HG03064 (cell line): ENCODE measurements around the gene OR2AE1.

Experiments used
- ATAC-seq: cut with Tn5 transposase; IDR thresholded peaks from one replicate; pipeline ENCODE4 v1.9.1; 2021; ENCODE audit warnings: low read depth; ENCODE audit not compliant: unreplicated experiment

OR2AE1 gene

DNA sequence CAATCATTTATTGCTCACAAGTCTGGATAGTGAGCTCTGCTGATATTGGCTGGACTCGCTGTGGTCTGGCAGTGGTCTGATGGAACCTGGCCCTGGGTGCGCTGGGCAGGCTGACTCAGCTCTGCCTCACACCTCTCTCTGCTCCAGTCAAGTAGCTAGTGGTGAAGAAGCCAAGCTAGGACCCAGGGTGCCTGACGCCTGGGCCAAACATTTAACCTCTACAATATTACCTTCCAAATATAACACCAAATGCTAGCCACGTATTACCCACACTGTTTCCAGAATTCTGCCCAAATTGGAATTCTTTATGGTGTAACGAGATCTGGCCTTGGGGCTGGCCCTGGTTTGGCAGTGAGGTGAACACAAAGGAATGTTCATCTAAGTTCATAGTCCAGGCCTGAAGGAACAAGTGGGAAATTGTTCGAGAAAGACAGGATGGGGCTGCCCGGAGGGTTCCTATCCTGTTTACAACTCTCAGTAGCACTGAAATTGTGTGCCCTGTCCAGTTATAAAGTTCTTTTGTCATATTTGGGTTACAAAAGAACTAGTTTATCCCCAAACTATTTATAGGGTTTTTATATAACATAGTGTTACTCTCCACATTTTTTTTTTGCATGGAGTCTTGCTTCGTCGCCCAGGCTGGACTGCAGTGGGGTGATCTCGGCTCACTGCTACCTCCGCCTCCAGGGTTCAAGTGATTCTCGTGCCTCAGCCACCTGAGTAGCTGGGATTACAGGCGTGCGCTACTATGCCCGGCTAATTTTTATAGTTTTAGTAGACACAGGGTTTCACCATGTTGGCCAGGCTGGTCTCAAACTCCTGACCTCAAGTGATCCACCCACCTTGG, 16.3 kb downstream of the OR2AE1 start:
- no peak for ATAC-seq

DNA sequence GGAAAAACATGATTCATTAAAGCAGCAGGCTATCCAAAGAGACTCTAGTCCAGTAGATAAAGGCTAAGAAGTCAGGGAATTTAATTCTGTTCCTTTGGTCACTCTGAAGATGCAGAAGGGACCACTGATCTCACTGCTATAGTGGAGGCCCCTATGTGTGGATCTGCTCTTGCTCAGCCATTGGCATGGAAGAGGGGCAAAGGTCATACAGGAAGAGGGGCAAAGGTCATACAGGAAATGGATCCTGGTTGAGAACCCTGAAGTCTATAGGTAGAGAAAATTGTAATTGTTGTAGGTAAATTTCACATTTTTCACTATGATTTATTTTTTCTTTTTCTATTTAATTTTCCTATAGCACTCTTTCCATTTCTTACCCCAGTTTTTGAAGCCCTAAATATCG, 21.6 kb downstream of the OR2AE1 start:
- ATAC-seq: no peak

DNA sequence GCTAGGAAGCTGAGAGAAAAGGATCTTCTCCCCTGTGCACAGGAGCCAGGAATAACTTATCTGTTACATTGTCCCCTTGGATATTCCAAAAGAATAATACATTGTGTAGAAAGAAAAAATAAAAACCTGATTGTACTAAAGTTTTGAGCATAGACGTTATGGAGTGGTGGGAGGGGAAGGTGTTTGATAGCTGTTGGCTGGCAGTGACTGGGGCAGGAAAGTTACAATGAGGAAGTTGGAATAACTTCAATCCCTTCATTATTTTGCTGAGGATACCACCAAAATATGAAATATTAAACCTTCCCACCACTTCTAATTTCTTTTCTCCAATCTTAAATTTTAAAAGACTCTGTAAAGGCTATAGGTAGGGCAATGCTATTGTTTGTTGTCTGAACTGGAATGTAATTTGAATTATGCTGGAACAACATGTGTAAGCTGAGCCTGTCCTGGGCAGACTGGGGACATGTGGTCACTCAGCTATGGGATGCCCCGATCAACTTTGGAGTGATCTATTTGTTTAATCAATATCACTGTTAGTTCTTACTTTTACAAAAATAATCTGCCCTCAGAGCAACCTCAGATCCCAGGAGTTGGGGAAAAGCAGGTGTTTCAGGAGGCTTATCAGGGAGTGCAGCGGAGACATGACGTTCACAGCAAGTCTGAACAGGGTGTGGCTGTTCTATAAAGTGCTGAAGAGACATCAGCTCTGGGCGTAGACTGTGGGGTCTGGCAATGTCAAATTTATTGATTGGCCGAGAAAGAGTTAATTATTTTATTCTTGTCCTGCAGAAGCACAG, 28.2 kb downstream of the OR2AE1 start:
- no peak for ATAC-seq

DNA sequence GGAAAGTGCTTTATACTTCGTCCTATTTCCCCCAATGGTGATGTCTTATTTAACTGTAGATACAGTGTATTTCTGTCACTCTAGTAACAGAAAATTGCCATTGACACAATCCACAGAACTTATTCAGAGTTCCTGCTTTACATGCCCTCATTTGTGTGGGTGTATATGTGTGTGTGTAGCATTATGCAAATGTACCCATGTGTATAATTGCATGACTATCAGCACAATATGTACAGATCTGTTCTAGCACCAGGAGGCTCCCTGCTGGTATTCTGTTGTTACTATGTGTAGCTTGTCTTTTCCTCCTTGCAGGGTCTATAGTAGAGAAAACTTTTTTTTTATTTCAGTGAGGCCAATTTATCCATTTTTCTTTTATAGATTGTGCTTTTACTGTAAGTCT, 32.5 kb downstream of the OR2AE1 start:
- ATAC-seq: no peak

DNA sequence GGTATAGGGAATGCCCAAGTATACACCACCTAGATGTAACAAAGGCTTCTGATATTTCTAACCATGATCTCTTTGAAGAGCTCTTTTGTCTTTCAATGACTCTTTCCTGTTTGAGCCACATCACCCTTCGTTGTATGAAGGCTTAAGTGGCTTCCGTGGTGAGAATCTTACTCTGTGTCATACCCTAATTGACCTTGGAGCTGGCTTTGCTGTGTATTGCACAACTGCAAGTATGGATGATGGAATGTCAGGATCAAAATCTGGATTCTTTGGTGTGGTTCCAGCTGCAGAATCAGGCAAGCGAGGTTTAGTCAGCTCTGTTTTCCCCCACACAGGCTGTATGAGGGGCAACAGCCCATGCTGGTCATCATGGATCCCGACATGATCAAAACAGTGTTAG, 33.0 kb downstream of the OR2AE1 start:
- no peak for ATAC-seq

DNA sequence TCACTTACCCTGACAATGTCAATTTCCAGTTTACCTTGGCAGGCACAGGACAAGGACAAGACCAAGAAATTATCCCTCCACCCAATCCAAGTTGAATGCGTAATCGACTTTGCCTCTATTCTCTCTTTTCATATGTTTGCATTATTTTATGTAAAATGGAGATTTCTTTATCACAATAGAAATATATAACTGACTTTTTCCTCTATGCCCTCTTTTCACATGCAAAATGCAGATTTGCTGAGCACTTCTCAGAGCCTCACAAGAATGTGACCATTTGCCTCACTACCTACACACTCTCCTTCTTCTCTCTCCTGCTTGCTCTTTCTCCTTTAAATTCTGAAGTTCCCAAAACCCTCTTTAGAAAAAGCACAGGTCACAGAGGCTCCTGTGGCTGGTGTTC, 33.9 kb downstream of the OR2AE1 start:
- no peak for ATAC-seq

- ATAC-seq: no peak
These were observed 36.5 kb downstream of the OR2AE1 start for GRCh38 chr7:99840136-99840869.

GRCh38 chr7:99839287-99840021, 37.4 kb downstream of the OR2AE1 start:
- ATAC-seq: no peak

- ATAC-seq: no peak
These were observed 39.0 kb downstream of the OR2AE1 start for GRCh38 chr7:99837649-99838361.

- ATAC-seq: no peak
These were observed 41.6 kb downstream of the OR2AE1 start for GRCh38 chr7:99835189-99835588.

GRCh38 chr7:99834382-99834781, 42.5 kb downstream of the OR2AE1 start:
- no peak for ATAC-seq

DNA sequence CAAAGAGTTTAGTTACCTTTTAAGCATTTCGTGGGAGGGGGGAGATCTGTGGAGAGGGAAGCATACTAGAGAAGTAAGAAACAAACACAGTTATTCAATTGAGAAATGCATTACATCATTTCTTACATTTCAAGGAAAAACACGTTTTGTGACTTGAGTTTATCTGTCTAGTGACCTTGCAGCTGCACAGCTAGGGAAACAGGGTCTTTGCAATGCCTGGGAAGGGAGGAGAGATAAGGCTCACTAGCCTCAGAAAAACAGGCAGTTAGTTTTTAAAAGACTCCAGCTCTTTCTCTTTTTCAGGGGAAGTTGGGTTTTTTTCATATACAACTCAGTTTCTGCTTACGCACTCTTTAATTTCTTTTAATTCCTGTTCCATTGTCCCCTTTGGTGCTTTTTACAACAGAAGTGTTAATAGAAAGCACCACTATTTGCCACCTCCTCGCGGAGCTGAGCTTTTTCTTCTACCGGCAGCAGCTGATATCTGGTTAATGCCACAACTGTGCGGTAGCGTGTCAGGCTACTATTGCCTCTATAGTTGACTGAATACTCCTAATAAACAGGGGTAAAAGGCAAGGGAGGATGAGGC, 43.5 kb downstream of the OR2AE1 start:
- no peak for ATAC-seq

GRCh38 chr7:99831595-99831994, 45.2 kb downstream of the OR2AE1 start:
- no peak for ATAC-seq

DNA sequence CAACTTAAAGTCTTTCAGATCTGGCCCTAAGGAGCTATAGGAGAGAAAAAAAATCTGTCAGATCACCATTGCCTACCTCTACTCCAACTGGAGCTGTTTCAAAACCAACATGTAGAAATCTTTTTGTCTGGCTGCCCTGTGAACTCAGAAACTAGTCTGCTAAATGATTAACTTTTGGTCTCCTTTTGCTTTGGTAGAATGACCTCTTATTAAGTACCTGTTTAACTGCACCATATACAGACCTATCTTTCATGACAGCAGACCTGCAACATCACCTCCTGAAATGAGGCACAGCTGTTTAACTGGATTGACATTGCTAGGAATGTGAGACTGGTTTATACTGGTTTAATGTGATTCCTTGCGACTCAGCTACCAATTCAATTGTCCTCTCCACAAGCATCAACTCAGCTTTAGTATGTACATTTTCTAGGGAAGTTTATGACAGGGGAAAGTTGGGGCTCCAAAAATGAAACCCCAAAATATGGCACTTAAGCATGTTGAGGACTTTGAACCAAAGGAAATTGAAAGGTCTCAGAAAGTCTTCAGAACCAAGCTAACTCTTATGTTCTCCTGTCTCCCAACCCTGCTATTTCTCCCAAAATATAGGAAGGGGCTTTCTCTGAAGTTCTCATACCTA, 47.2 kb downstream of the OR2AE1 start:
- ATAC-seq: no peak

- no peak for ATAC-seq
These were observed 48.0 kb downstream of the OR2AE1 start for GRCh38 chr7:99828811-99829210.

DNA sequence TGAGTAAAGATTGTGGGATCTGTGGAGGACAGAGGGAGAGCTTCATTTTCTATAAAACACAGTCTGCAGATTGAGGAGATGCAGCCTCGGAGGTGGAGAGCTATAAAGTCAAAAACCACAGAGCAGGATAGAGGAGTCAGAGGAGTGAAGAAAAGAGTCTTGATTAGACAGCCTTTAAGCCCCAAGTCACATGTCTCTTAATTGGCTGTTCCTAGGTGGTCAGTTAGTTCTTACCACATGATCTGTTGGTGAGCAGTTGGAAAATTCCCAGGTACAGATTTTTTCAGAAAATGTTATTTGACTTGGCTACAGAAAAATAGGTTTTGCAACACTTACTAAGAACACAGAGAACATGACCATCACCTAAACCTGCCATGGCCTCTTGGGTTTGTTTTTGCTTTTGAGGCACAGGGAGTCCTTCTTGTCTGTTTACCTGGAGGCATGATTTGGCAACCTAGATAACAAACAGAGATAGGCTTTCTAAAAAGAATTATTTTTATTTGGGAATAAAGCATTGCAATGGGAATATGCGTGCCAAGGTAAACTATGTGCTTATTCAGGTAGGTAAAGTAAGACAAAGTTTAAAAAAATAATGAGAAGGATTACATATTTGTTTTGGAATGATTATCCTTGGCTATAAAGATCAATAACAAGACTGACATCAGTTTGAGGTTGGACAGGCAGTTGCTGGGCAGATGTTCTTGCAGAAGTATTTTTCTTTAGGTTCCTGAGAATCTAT, 49.6 kb downstream of the OR2AE1 start:
- ATAC-seq: no peak
